Measurements from ENCODE around the gene AGRN. TPM values are rescaled to one million over a fixed set of nuclear protein-coding genes. Genes with fewer than 3 reads are reported as not detected.

Gene AGRN
- total RNA-seq, 1 experiment from 2014 or later, result 175 TPM

DNA sequence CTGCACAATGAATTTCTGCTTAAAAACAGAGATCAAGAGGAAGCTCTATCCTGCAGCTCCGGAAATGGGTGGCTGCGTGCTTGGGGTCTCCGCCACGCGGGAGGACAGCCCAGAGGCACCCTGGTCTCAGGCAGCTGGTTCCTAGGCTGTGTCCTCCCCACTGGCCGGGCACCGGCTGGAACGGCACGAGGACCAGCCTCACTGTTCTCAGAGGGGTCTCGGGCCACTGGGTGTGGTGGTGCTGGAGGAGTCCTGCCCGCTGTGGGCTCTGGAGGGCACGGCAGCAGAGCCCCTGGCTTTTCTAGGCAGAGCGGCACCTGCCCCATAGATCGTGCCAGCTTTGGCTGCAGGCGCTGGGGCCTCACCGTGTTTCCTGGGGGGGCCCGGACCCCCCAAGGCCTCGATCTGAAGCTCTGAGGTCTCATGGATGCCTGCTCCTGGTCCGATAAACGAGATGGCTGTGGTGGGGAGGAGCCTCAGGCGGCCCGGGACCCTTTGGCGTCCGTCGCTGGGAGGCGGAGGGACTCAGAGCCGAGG lies 62.4 kb downstream of the AGRN start:
- Histone ChIP-seq H3K4me1 (ENCODE audit: insufficient read depth, low read length) (no peaks in the 10 kb centered on the region; the same call in 1 of the 2 replicates), H3K23me2 (ENCODE audit: insufficient read length, low read depth, low read length, poor library complexity, severe bottlenecking) (peaks cover 6% of the 10 kb centered on the region), H2BK5ac (ENCODE audit: insufficient read length, low read length) (no peak overlapping the region), H3K14ac (ENCODE audit: insufficient read depth, low read length) (no peak overlapping the region), H2AFZ (ENCODE audit: low read length) (no peak overlapping the region), H4K8ac (replicated peaks; ENCODE audit: insufficient read length, low read depth, low read length) (no peak overlapping the region), H3K56ac (ENCODE audit: insufficient read length, low read depth, low read length) (no peak overlapping the region), H3K18ac (ENCODE audit: insufficient read length, low read depth, low read length) (no peak overlapping the region), H3K9ac (ENCODE audit: extremely low read depth, insufficient read length, low read length) (no peak overlapping the region), H3K9me3 (ENCODE audit: control insufficient read depth, low read depth, low read length) (no peaks in the 10 kb centered on the region), H3K4ac (ENCODE audit: low read depth, low read length) (no peak overlapping the region), H2BK20ac (ENCODE audit: low read depth, low read length, poor library complexity, severe bottlenecking) (no peak overlapping the region), H4K91ac (ENCODE audit: insufficient read length, low read depth, low read length) (no peak overlapping the region), H3K79me1 (ENCODE audit: insufficient read depth, low read depth, low read length, poor library complexity, severe bottlenecking) (no peaks in the 10 kb centered on the region), H3K79me2 (ENCODE audit: insufficient read depth, low read length) (no peaks in the 10 kb centered on the region), H2BK12ac (ENCODE audit: insufficient read length, low read depth, low read length) (no peak overlapping the region), H3K27ac (ENCODE audit: insufficient read length, low read depth, low read length) (no peak overlapping the region), H2BK120ac (ENCODE audit: low read depth, low read length, poor library complexity, severe bottlenecking) (no peak overlapping the region), H3K4me2 (ENCODE audit: insufficient read depth, insufficient read length, low read length) (no peak overlapping the region), H3K27me3 (ENCODE audit: insufficient read depth, low read length) (no peaks in the 10 kb centered on the region), H3T11ph (ENCODE audit: low read length) (no peak overlapping the region), H4K5ac (ENCODE audit: insufficient read length, low read depth, low read length) (no peak overlapping the region), H4K20me1 (ENCODE audit: control insufficient read depth, insufficient read depth, insufficient read length) (no peaks in the 10 kb centered on the region), H3K23ac (ENCODE audit: insufficient read length, low read depth, low read length) (no peak overlapping the region), H2BK15ac (ENCODE audit: low read depth, low read length) (no peak overlapping the region), H2AK5ac (ENCODE audit: insufficient read length, low read length) (no peak overlapping the region)
- Mint-ChIP-seq H3K9me3 (no peaks in the 10 kb centered on the region), H3K4me1 (no peaks in the 10 kb centered on the region), H3K27ac (no peak overlapping the region), H3K4me3 (no peak overlapping the region; a peak in 1 of 5 replicates), H3K36me3 (ENCODE audit: insufficient read depth in 1 of 3, low read depth in 3 of 3) (peaks cover 0 to 12% (median 0%) of the 10 kb centered on the region in 3 experiments; a peak in 5 of 7 replicates), H3K27me3 (ENCODE audit: low read depth) (peaks cover 5% of the 10 kb centered on the region; the same call in 1 of the 2 replicates)
- no peak for DNase-seq
- WGBS (ENCODE audit: extremely low coverage, insufficient read length, low lambda C conversion rate), result no CpG with 5 or more reads among the region's 27 CpGs
- TF ChIP-seq, protein P1, sequence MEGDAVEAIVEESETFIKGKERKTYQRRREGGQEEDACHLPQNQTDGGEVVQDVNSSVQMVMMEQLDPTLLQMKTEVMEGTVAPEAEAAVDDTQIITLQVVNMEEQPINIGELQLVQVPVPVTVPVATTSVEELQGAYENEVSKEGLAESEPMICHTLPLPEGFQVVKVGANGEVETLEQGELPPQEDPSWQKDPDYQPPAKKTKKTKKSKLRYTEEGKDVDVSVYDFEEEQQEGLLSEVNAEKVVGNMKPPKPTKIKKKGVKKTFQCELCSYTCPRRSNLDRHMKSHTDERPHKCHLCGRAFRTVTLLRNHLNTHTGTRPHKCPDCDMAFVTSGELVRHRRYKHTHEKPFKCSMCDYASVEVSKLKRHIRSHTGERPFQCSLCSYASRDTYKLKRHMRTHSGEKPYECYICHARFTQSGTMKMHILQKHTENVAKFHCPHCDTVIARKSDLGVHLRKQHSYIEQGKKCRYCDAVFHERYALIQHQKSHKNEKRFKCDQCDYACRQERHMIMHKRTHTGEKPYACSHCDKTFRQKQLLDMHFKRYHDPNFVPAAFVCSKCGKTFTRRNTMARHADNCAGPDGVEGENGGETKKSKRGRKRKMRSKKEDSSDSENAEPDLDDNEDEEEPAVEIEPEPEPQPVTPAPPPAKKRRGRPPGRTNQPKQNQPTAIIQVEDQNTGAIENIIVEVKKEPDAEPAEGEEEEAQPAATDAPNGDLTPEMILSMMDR (conservative IDR thresholded peaks at IDR 0.05), result no peak

Data from H9 (cell line).